Osteocyte (in vitro differentiated cells): Measurements from ENCODE around the gene PDE6A. TPM values are rescaled to one million over a fixed set of nuclear protein-coding genes. Genes with fewer than 3 reads are reported as not detected.

Experiments
- DNase-seq: peaks from one replicate; pipeline ENCODE4 v3.0.0; 2021; ENCODE audit warnings: mixed read lengths; ENCODE audit not compliant: unreplicated experiment; ENCODE audit errors: extremely low spot score
- H3K27ac Mint-ChIP-seq: one replicate; pipeline ENCODE4 v1.8.0; 2021; ENCODE audit warnings: mild to moderate bottlenecking, mixed read lengths; ENCODE audit not compliant: unreplicated experiment
- H3K27me3 Mint-ChIP-seq: one replicate; pipeline ENCODE4 v1.8.0; 2021; ENCODE audit warnings: mixed read lengths; ENCODE audit not compliant: unreplicated experiment
- H3K36me3 Mint-ChIP-seq: one replicate; pipeline ENCODE4 v1.8.0; 2021; ENCODE audit warnings: mixed read lengths; ENCODE audit not compliant: unreplicated experiment
- H3K4me1 Mint-ChIP-seq: one replicate; pipeline ENCODE4 v1.8.0; 2021; ENCODE audit warnings: mixed read lengths; ENCODE audit not compliant: unreplicated experiment
- H3K4me3 Mint-ChIP-seq: one replicate; pipeline ENCODE4 v1.8.0; 2021; ENCODE audit warnings: mild to moderate bottlenecking, moderate library complexity, mixed read lengths; ENCODE audit not compliant: unreplicated experiment
- H3K9me3 Mint-ChIP-seq: one replicate; pipeline ENCODE4 v1.8.0; 2021; ENCODE audit warnings: mixed read lengths; ENCODE audit not compliant: unreplicated experiment
- CTCF ChIP-seq: fragments of 200-600 bp; sonication (generic); IDR thresholded peaks from 2 replicates; pipeline ENCODE4 v1.5.0; 2021; ENCODE audit warnings: antibody characterized with exemption, mild to moderate bottlenecking, moderate library complexity
- total RNA-seq: library from RNA; stranded (reverse); gene quantifications from 2 replicates; pipeline ENCODE4 v1.2.1, GENCODE V29; 2021

Gene PDE6A
- total RNA-seq, 1 donor from 2014 or later: not detected

- Mint-ChIP-seq H3K27ac (no peak overlapping the region), H3K9me3 (no peaks in the 10 kb centered on the region), H3K4me3 (no peak overlapping the region), H3K36me3 (no peaks in the 10 kb centered on the region), H3K27me3 (no peaks in the 10 kb centered on the region), H3K4me1 (peaks cover 26% of the 10 kb centered on the region)
- DNase-seq: no peak
- TF ChIP-seq CTCF: no peak
These were observed 51.1 kb downstream of the PDE6A start for GRCh38 chr5:149893403-149893931.

DNA sequence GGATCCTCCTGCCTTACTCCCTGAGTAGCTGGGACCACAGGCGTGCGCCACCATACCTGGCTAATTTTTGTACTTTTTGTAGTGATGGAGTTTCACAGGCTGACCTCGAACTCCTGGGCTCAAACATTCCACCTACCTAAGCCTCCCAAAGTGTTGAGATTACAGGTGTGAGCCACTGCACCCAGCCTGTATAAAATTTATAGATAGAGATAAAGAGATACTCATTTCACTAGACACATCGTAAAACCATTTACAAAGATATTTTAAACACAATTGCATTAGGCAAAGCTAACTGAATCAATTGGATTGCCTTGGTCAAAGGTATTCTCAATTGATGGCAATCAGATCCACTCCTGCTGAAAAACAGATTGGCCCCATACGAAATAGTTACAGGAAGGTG is 52.0 kb downstream of the PDE6A start:
- Mint-ChIP-seq H3K4me1 (peaks cover 31% of the 10 kb centered on the region), H3K4me3 (no peak overlapping the region), H3K9me3 (no peaks in the 10 kb centered on the region), H3K36me3 (no peaks in the 10 kb centered on the region), H3K27ac (no peak overlapping the region), H3K27me3 (no peaks in the 10 kb centered on the region)
- no peak for DNase-seq
- TF ChIP-seq CTCF: no peak

DNA sequence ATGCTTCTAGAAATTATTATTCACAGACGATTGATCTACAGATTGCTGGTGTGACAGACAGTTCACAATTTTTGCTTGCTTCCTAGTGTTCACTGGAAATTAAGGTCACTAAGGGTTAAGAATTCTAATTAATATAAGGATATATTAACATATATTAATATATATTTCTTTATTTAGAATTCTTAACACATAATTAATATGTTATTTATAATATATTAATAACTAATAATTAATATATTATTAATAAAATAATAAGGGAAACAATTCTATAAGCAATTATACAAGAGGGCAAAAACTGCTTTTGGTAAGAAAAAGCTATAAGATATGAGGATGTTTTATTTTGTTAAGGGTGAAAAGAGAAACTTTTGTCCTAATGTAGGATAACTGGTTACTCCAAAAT is 56.3 kb downstream of the PDE6A start:
- Mint-ChIP-seq H3K4me3 (no peak overlapping the region), H3K27ac (peak overlapping the region; percentile 70), H3K36me3 (no peaks in the 10 kb centered on the region), H3K4me1 (peaks cover 25% of the 10 kb centered on the region), H3K27me3 (no peaks in the 10 kb centered on the region), H3K9me3 (no peaks in the 10 kb centered on the region)
- no peak for DNase-seq
- TF ChIP-seq CTCF: no peak

GRCh38 chr5:149887622-149888183 is 56.9 kb downstream of the PDE6A start:
- Mint-ChIP-seq H3K27me3 (no peaks in the 10 kb centered on the region), H3K4me1 (peaks cover 25% of the 10 kb centered on the region), H3K27ac (peak overlapping the region; percentile 70), H3K4me3 (no peak overlapping the region), H3K36me3 (no peaks in the 10 kb centered on the region), H3K9me3 (no peaks in the 10 kb centered on the region)
- DNase-seq: no peak
- no peak for TF ChIP-seq CTCF

GRCh38 chr5:149886692-149887470 is 57.7 kb downstream of the PDE6A start:
- Mint-ChIP-seq H3K27ac (peak overlapping the region; percentile 1), H3K4me3 (no peak overlapping the region)

More at GRCh38 chr5:149886692-149887470, 57.7 kb downstream of the PDE6A start:
- H3K9me3 Mint-ChIP-seq: no peaks in the 10 kb centered on the region
- H3K27me3 Mint-ChIP-seq: no peaks in the 10 kb centered on the region
- DNase-seq: no peak
- no peaks in the 10 kb centered on the region for H3K36me3 Mint-ChIP-seq
- TF ChIP-seq CTCF: no peak
- H3K4me1 Mint-ChIP-seq: peaks cover 23% of the 10 kb centered on the region
